CD4-positive, alpha-beta T cell treated with Interleukin-6 for 4 hours (primary cell): ENCODE results near the gene PPP4R3B.
A peak's percentile ranks its signal among the peaks of the same experiment; 100 is the strongest.
"Not testable (repeated sequence)": the region's sequence is repeated elsewhere in the genome, so short reads cannot be mapped to it uniquely, and the experiment has no call there.

Source experiments
- DNase-seq: peaks from one replicate; pipeline ENCODE4 v3.0.0-alpha.2; 2020; ENCODE audit warnings: mixed read lengths

The PPP4R3B gene

GRCh38 chr2:55617175-55618024 lies at the start of gene PPP4R3B:
TSS of gene PPP4R3B (minus strand) at chr2:55617622. CDS start at chr2:55617285, 337 bp downstream.
- peak; percentile 98 for DNase-seq

GRCh38 chr2:55653255-55653654 lies 35.8 kb upstream of the PPP4R3B start:
- DNase-seq: no peak

GRCh38 chr2:55649211-55649610 lies 31.8 kb upstream of the PPP4R3B start:
- DNase-seq: no peak

GRCh38 chr2:55636831-55637230 lies 19.4 kb upstream of the PPP4R3B start:
- no peak for DNase-seq

GRCh38 chr2:55628931-55629330 lies 11.5 kb upstream of the PPP4R3B start:
- DNase-seq: no peak

- DNase-seq: no peak
These were observed 10.5 kb upstream of the PPP4R3B start for GRCh38 chr2:55627915-55628314.

- no peak for DNase-seq
These were observed 4.4 kb upstream of the PPP4R3B start for GRCh38 chr2:55621802-55622201.

- DNase-seq: peak; percentile 16
These were observed 2.8 kb upstream of the PPP4R3B start for GRCh38 chr2:55620123-55620779.

GRCh38 chr2:55618275-55619055 lies 1.0 kb upstream of the PPP4R3B start:
- DNase-seq: peak; percentile 56

- DNase-seq: no peak
These were observed 528 bp upstream of the PPP4R3B start for GRCh38 chr2:55618025-55618274.

GRCh38 chr2:55616551-55617174 lies 759 bp downstream of the PPP4R3B start:
- peak; percentile 16 for DNase-seq

- DNase-seq: no peak
These were observed 5.4 kb downstream of the PPP4R3B start for GRCh38 chr2:55611997-55612396.

GRCh38 chr2:55610954-55611743 lies 6.3 kb downstream of the PPP4R3B start:
- no peak for DNase-seq

GRCh38 chr2:55609938-55610578 lies 7.4 kb downstream of the PPP4R3B start:
- DNase-seq: no peak

GRCh38 chr2:55609193-55609794 lies 8.1 kb downstream of the PPP4R3B start:
- DNase-seq: no peak

GRCh38 chr2:55607717-55608116 lies 9.7 kb downstream of the PPP4R3B start:
- no peak for DNase-seq

GRCh38 chr2:55604027-55604565 lies 13.3 kb downstream of the PPP4R3B start:
- no peak for DNase-seq

- no peak for DNase-seq
These were observed 15.6 kb downstream of the PPP4R3B start for GRCh38 chr2:55601849-55602248.

- no peak for DNase-seq
These were observed 19.2 kb downstream of the PPP4R3B start for GRCh38 chr2:55598056-55598795.

- not testable (repeated sequence) for DNase-seq
These were observed 20.6 kb downstream of the PPP4R3B start for GRCh38 chr2:55596795-55597194.
